ENCODE data around the gene PLEKHF1.
A peak's percentile ranks its signal among the peaks of the same experiment; 100 is the strongest.

The PLEKHF1 gene

GRCh38 chr19:29680937-29681336 lies 15.7 kb downstream of the PLEKHF1 start:
- Histone ChIP-seq H3K4me3 (replicated peaks; ENCODE audit: insufficient read depth, low read length) (no peak overlapping the region), H3K27ac (replicated peaks) (peak overlapping the region; percentile 69), H3K27me3 (ENCODE audit: insufficient read depth, poor library complexity, severe bottlenecking) (no peaks in the 10 kb centered on the region)
- no peak for DNase-seq (ENCODE audit: low read depth in 1 of 2, low spot score in 1 of 2)
- TF ChIP-seq SPI1 (IDR thresholded peaks at IDR 0.05; ENCODE audit: borderline replicate concordance, low read depth) (no peak), CTCF (IDR thresholded peaks at IDR 0.05; ENCODE audit: insufficient read depth, low read length) (no peak), POLR2AphosphoS5 (IDR thresholded peaks at IDR 0.05; ENCODE audit: low read depth) (no peak)

GRCh38 chr19:29681422-29682235 lies 16.4 kb downstream of the PLEKHF1 start:
- H3K27me3 ChIP-seq (ENCODE audit: insufficient read depth, poor library complexity, severe bottlenecking), result no peaks in the 10 kb centered on the region
- no peak overlapping the region for H3K4me3 ChIP-seq (replicated peaks; ENCODE audit: insufficient read depth, low read length)
- TF ChIP-seq POLR2AphosphoS5 (IDR thresholded peaks at IDR 0.05; ENCODE audit: low read depth), result no peak
- no peak for TF ChIP-seq REST (IDR thresholded peaks at IDR 0.05; ENCODE audit: insufficient replicate concordance, low read depth)
- no peak for TF ChIP-seq GABPA (IDR thresholded peaks at IDR 0.05; ENCODE audit: low read depth)
- TF ChIP-seq SPI1 (IDR thresholded peaks at IDR 0.05; ENCODE audit: borderline replicate concordance, low read depth), result no peak
- DNase-seq (ENCODE audit: low read depth in 1 of 2, low spot score in 1 of 2), result no peak
- H3K27ac ChIP-seq (replicated peaks), result no peak overlapping the region

GRCh38 chr19:29682236-29682895 lies 17.1 kb downstream of the PLEKHF1 start:
- Histone ChIP-seq H3K27ac (replicated peaks) (no peak overlapping the region), H3K27me3 (ENCODE audit: insufficient read depth, poor library complexity, severe bottlenecking) (no peaks in the 10 kb centered on the region), H3K4me3 (replicated peaks; ENCODE audit: insufficient read depth, low read length) (no peak overlapping the region)
- no peak for DNase-seq (ENCODE audit: low read depth in 1 of 2, low spot score in 1 of 2)
- TF ChIP-seq POLR2AphosphoS5 (IDR thresholded peaks at IDR 0.05; ENCODE audit: low read depth) (no peak), REST (IDR thresholded peaks at IDR 0.05; ENCODE audit: insufficient replicate concordance, low read depth) (no peak), CTCF (IDR thresholded peaks at IDR 0.05; ENCODE audit: insufficient read depth, low read length) (no peak), GABPA (IDR thresholded peaks at IDR 0.05; ENCODE audit: low read depth) (no peak), SPI1 (IDR thresholded peaks at IDR 0.05; ENCODE audit: borderline replicate concordance, low read depth) (no peak)

- Histone ChIP-seq H3K4me3 (replicated peaks; ENCODE audit: insufficient read depth, low read length) (no peak overlapping the region), H3K27me3 (ENCODE audit: insufficient read depth, poor library complexity, severe bottlenecking) (no peaks in the 10 kb centered on the region), H3K27ac (replicated peaks) (no peak overlapping the region)
- no peak for DNase-seq (ENCODE audit: low read depth in 1 of 2, low spot score in 1 of 2)
- TF ChIP-seq SPI1 (IDR thresholded peaks at IDR 0.05; ENCODE audit: borderline replicate concordance, low read depth) (no peak), REST (IDR thresholded peaks at IDR 0.05; ENCODE audit: insufficient replicate concordance, low read depth) (no peak), CTCF (IDR thresholded peaks at IDR 0.05; ENCODE audit: insufficient read depth, low read length) (no peak), POLR2AphosphoS5 (IDR thresholded peaks at IDR 0.05; ENCODE audit: low read depth) (no peak), GABPA (IDR thresholded peaks at IDR 0.05; ENCODE audit: low read depth) (no peak)
These were observed 17.7 kb downstream of the PLEKHF1 start for GRCh38 chr19:29683009-29683408.
